ENCODE results near the gene CCDC74B. TPM values are rescaled to one million over a fixed set of nuclear protein-coding genes. Genes with fewer than 3 reads are reported as not detected.
"Not testable (repeated sequence)": the region's sequence is repeated elsewhere in the genome, so short reads cannot be mapped to it uniquely, and the experiment has no call there.

CCDC74B gene
- polyA plus RNA-seq (2012; ENCODE audit: low read depth, missing spikeins): 1.7 TPM

- not testable (repeated sequence) for DNase-seq (ENCODE audit: insufficient read length, low spot score); FAIRE-seq
Observed at GRCh38 chr2:130145006-130145414, at the start of gene CCDC74B. Gene CCDC74B, minus strand, starts transcription at chr2:130145112. Its CDS starts 116 bp downstream, at chr2:130144996.

GRCh38 chr2:130193824-130194223 lies 48.9 kb upstream of the CCDC74B start:
- DNase-seq (ENCODE audit: insufficient read length, low spot score); FAIRE-seq: not testable (repeated sequence)

GRCh38 chr2:130192451-130192850 lies 47.5 kb upstream of the CCDC74B start:
- peak; percentile 41 for FAIRE-seq
- DNase-seq (ENCODE audit: insufficient read length, low spot score): not testable (repeated sequence)

GRCh38 chr2:130191319-130191718 lies 46.4 kb upstream of the CCDC74B start:
- FAIRE-seq; DNase-seq (ENCODE audit: insufficient read length, low spot score): not testable (repeated sequence)

- DNase-seq (ENCODE audit: insufficient read length, low spot score): no peak
- no peak for FAIRE-seq
- TF ChIP-seq PAX5 (IDR thresholded peaks at IDR 0.05; ENCODE audit: insufficient read depth, low read length, severe bottlenecking) (no peak), SPI1 (IDR thresholded peaks at IDR 0.05; ENCODE audit: low read depth, low read length) (no peak), POLR2AphosphoS5 (IDR thresholded peaks at IDR 0.05; ENCODE audit: low read depth, low read length) (no peak), POLR2A (IDR thresholded peaks at IDR 0.05; ENCODE audit: low read depth, low read length) (no peak), TAF1 (IDR thresholded peaks at IDR 0.05; ENCODE audit: low read depth, low read length) (no peak), POU2F2 (IDR thresholded peaks at IDR 0.05; ENCODE audit: low read depth, low read length) (no peak)
Observed at GRCh38 chr2:130190237-130190636, 45.3 kb upstream of the CCDC74B start.

GRCh38 chr2:130188958-130189357 lies 44.0 kb upstream of the CCDC74B start:
- not testable (repeated sequence) for FAIRE-seq; DNase-seq (ENCODE audit: insufficient read length, low spot score)

GRCh38 chr2:130187859-130188792 lies 43.2 kb upstream of the CCDC74B start:
- not testable (repeated sequence) for DNase-seq (ENCODE audit: insufficient read length, low spot score)
- FAIRE-seq: peak; percentile 70

GRCh38 chr2:130187268-130187667 lies 42.4 kb upstream of the CCDC74B start:
- TF ChIP-seq TAF1 (IDR thresholded peaks at IDR 0.05; ENCODE audit: low read depth, low read length) (no peak), SPI1 (IDR thresholded peaks at IDR 0.05; ENCODE audit: low read depth, low read length) (no peak), POLR2A (IDR thresholded peaks at IDR 0.05; ENCODE audit: low read depth, low read length) (no peak), PAX5 (IDR thresholded peaks at IDR 0.05; ENCODE audit: insufficient read depth, low read length, severe bottlenecking) (no peak), POU2F2 (IDR thresholded peaks at IDR 0.05; ENCODE audit: low read depth, low read length) (no peak), POLR2AphosphoS5 (IDR thresholded peaks at IDR 0.05; ENCODE audit: low read depth, low read length) (no peak)
- FAIRE-seq: peak; percentile 74
- DNase-seq (ENCODE audit: insufficient read length, low spot score): no peak

GRCh38 chr2:130186391-130186790 lies 41.5 kb upstream of the CCDC74B start:
- TF ChIP-seq SPI1 (IDR thresholded peaks at IDR 0.05; ENCODE audit: low read depth, low read length): no peak
- no peak for TF ChIP-seq POLR2AphosphoS5 (IDR thresholded peaks at IDR 0.05; ENCODE audit: low read depth, low read length)
- no peak for TF ChIP-seq POLR2A (IDR thresholded peaks at IDR 0.05; ENCODE audit: low read depth, low read length)
- no peak for TF ChIP-seq TAF1 (IDR thresholded peaks at IDR 0.05; ENCODE audit: low read depth, low read length)
- TF ChIP-seq PAX5 (IDR thresholded peaks at IDR 0.05; ENCODE audit: insufficient read depth, low read length, severe bottlenecking): no peak
- no peak for TF ChIP-seq POU2F2 (IDR thresholded peaks at IDR 0.05; ENCODE audit: low read depth, low read length)
- FAIRE-seq: no peak
- DNase-seq (ENCODE audit: insufficient read length, low spot score): no peak

GRCh38 chr2:130185896-130186295 lies 41.0 kb upstream of the CCDC74B start:
- TF ChIP-seq POLR2A (IDR thresholded peaks at IDR 0.05; ENCODE audit: low read depth, low read length): no peak
- no peak for TF ChIP-seq POU2F2 (IDR thresholded peaks at IDR 0.05; ENCODE audit: low read depth, low read length)
- no peak for TF ChIP-seq PAX5 (IDR thresholded peaks at IDR 0.05; ENCODE audit: insufficient read depth, low read length, severe bottlenecking)
- TF ChIP-seq POLR2AphosphoS5 (IDR thresholded peaks at IDR 0.05; ENCODE audit: low read depth, low read length): no peak
- no peak for TF ChIP-seq TAF1 (IDR thresholded peaks at IDR 0.05; ENCODE audit: low read depth, low read length)
- no peak for TF ChIP-seq SPI1 (IDR thresholded peaks at IDR 0.05; ENCODE audit: low read depth, low read length)
- FAIRE-seq: no peak
- no peak for DNase-seq (ENCODE audit: insufficient read length, low spot score)

- TF ChIP-seq SPI1 (IDR thresholded peaks at IDR 0.05; ENCODE audit: low read depth, low read length) (no peak), TAF1 (IDR thresholded peaks at IDR 0.05; ENCODE audit: low read depth, low read length) (no peak), POU2F2 (IDR thresholded peaks at IDR 0.05; ENCODE audit: low read depth, low read length) (no peak), PAX5 (IDR thresholded peaks at IDR 0.05; ENCODE audit: insufficient read depth, low read length, severe bottlenecking) (no peak), POLR2A (IDR thresholded peaks at IDR 0.05; ENCODE audit: low read depth, low read length) (no peak), POLR2AphosphoS5 (IDR thresholded peaks at IDR 0.05; ENCODE audit: low read depth, low read length) (no peak)
- FAIRE-seq: no peak
Observed at GRCh38 chr2:130185436-130185835, 40.5 kb upstream of the CCDC74B start.

More at GRCh38 chr2:130185436-130185835, 40.5 kb upstream of the CCDC74B start:
- DNase-seq (ENCODE audit: insufficient read length, low spot score): no peak

Measured in GM12891 (cell line).